B cell (primary cell): ENCODE results near the gene EIF2S1.

Source experiments
- CTCF ChIP-seq: fragments of 200-600 bp; IDR thresholded peaks from one replicate; pipeline ENCODE4 v1.8.0; 2022; ENCODE audit warnings: antibody characterized with exemption, mild to moderate bottlenecking
- EZH2 ChIP-seq: IDR thresholded peaks from 2 replicates; pipeline ENCODE4 v1.6.1; 2012; ENCODE audit warnings: borderline replicate concordance, low read depth, mild to moderate bottlenecking, moderate library complexity, low read length; ENCODE audit not compliant: insufficient read depth, poor library complexity, severe bottlenecking

- TF ChIP-seq CTCF, result no peak
- TF ChIP-seq EZH2, result no peak
Measured at GRCh38 chr14:67365476-67365875, 5.3 kb downstream of the EIF2S1 start.
